ENCODE results near the gene KLF12.

The KLF12 gene

GRCh38 chr13:74134221-74134776, at the start of gene KLF12:
Gene KLF12 (minus strand): TSS chr13:74134404.
- peak; percentile 72 for DNase-seq

GRCh38 chr13:74182491-74182890, 48.3 kb upstream of the KLF12 start:
- DNase-seq = no peak

GRCh38 chr13:74174810-74175209, 40.6 kb upstream of the KLF12 start:
- no peak for DNase-seq

- no peak for DNase-seq
Observed at GRCh38 chr13:74173822-74174221, 39.6 kb upstream of the KLF12 start.

GRCh38 chr13:74171641-74172040, 37.4 kb upstream of the KLF12 start:
- DNase-seq = no peak

GRCh38 chr13:74169676-74170075, 35.5 kb upstream of the KLF12 start:
- no peak for DNase-seq

GRCh38 chr13:74168263-74168675, 34.1 kb upstream of the KLF12 start:
- DNase-seq = no peak

- no peak for DNase-seq
Observed at GRCh38 chr13:74166261-74167004, 32.2 kb upstream of the KLF12 start.

GRCh38 chr13:74162782-74163181, 28.6 kb upstream of the KLF12 start:
- DNase-seq = no peak

- no peak for DNase-seq
Observed at GRCh38 chr13:74162135-74162534, 27.9 kb upstream of the KLF12 start.

GRCh38 chr13:74158571-74159352, 24.6 kb upstream of the KLF12 start:
- DNase-seq = no peak

- DNase-seq = no peak
Observed at GRCh38 chr13:74158028-74158427, 23.8 kb upstream of the KLF12 start.

GRCh38 chr13:74154981-74155380, 20.8 kb upstream of the KLF12 start:
- DNase-seq = no peak

- DNase-seq = no peak
Observed at GRCh38 chr13:74153316-74153715, 19.1 kb upstream of the KLF12 start.

- DNase-seq = no peak
Observed at GRCh38 chr13:74151859-74152258, 17.7 kb upstream of the KLF12 start.

GRCh38 chr13:74148352-74148751, 14.1 kb upstream of the KLF12 start:
- DNase-seq = no peak

- DNase-seq = no peak
Observed at GRCh38 chr13:74145249-74145975, 11.2 kb upstream of the KLF12 start.

- no peak for DNase-seq
Observed at GRCh38 chr13:74144269-74144668, 10.1 kb upstream of the KLF12 start.

GRCh38 chr13:74142257-74142656, 8.1 kb upstream of the KLF12 start:
- no peak for DNase-seq

- DNase-seq = no peak
Observed at GRCh38 chr13:74138241-74138640, 4.0 kb upstream of the KLF12 start.

- peak; percentile 43 for DNase-seq
Observed at GRCh38 chr13:74136084-74136658, 2.0 kb upstream of the KLF12 start.

GRCh38 chr13:74135326-74136083, 1.3 kb upstream of the KLF12 start:
- peak; percentile 70 for DNase-seq

Measured in DMS53 (cell line).